Adrenal gland (tissue), 12 donors: ENCODE measurements around the gene CORO6. TPM values are rescaled to one million over a fixed set of nuclear protein-coding genes. Genes with fewer than 3 reads are reported as not detected.
A peak's percentile ranks its signal among the peaks of the same experiment; 100 is the strongest.

Source experiments
- DNase-seq, 7 donors: peaks; one replicate each; pipeline ENCODE4 v3.0.0-alpha.2; 2019 to 2020
- H3K27ac ChIP-seq, 5 donors: fragments of 200-600 bp; sonication (generic) in 4 of 5; 1 replicate in 3 of 5; 2 replicates in 2 of 5; pipeline versions ENCODE4 v1.5.1 to v1.8.0; 2016 to 2020; ENCODE audit warnings: mild to moderate bottlenecking in 1 of 5
- H3K27me3 ChIP-seq: fragments of 200-600 bp; 2 replicates; pipeline ENCODE4 v1.8.0; 2021
- H3K36me3 ChIP-seq, 2 donors: fragments of 200-600 bp; replicated peaks in 1 of 2; 1 replicate in 1 of 2; 2 replicates in 1 of 2; pipeline versions ENCODE4 v1.5.1 to v1.8.0; 2018 to 2022
- H3K4me1 ChIP-seq, 2 donors: fragments of 200-600 bp; replicated peaks in 1 of 2; 1 replicate in 1 of 2; 2 replicates in 1 of 2; pipeline versions ENCODE4 v1.5.1 to v1.8.0; 2018 to 2021
- H3K4me3 ChIP-seq, 4 donors: fragments of 200-600 bp; sonication (generic) in 3 of 4; one replicate each; pipeline ENCODE4 v1.5.1; 2016 to 2018
- H3K9me3 ChIP-seq, 3 donors: fragments of 200-600 bp; sonication (generic) in 1 of 3; replicated peaks in 1 of 3; 1 replicate in 2 of 3; 2 replicates in 1 of 3; pipeline versions ENCODE4 v1.5.1 to v1.8.0; 2016 to 2021
- CTCF ChIP-seq, 6 experiments: fragments of 450-650 bp in 4 of 6; fragments of 200-600 bp in 2 of 6; sonication (generic) in 1 of 6; IDR thresholded peaks; 1 replicate in 5 of 6; 2 replicates in 1 of 6; pipeline versions ENCODE4 v1.5.1 to v1.8.0; 2016 to 2021; ENCODE audit warnings: antibody characterized with exemption in 6 of 6, mild to moderate bottlenecking in 2 of 6, moderate library complexity in 1 of 6
- POLR2A ChIP-seq, 2 donors: fragments of 450-650 bp; IDR thresholded peaks; one replicate each; pipeline ENCODE4 v1.6.1; 2017; ENCODE audit warnings: antibody characterized with exemption in 2 of 2, mild to moderate bottlenecking in 2 of 2, moderate library complexity in 1 of 2
- WGBS, 4 donors: extraction: QIAGEN DNeasy Blood & Tissue Kit in 2 of 4; methylation state at CpG; one replicate each; pipeline versions ENCODE4 v1.1.5 to v1.1.7; 2013 to 2017; 5-methylcytosine and 5-hydroxymethylcytosine counted together
- intact Hi-C, 2 donors: fragments of 100-400 bp; cut with DNase I; formaldehyde crosslinking; loops; one replicate each; pipeline versions ENCODE4 v1.14.1 to v1.15.0; 2022 to 2023
- polyA plus RNA-seq, 3 donors: library from polyadenylated mRNA; stranded (reverse); fragments of 200-250 nt in 2 of 3; fragments of 350-450 nt in 1 of 3; fragmentation: Illumina TruSeq in 1 of 3; extraction: RNeasy Lipid Tissue Mini Kit (QIAGEN cat#74804) in 1 of 3; gene quantifications; one replicate each; pipeline ENCODE4 v1.2.3, GENCODE V29; 2013 to 2014
- total RNA-seq, 9 donors: library from RNA; depleted of rRNA in 4 of 9; stranded (reverse); fragments of >200 nt in 4 of 9; fragments of 120-200 nt in 1 of 9; fragmentation: NEBNext Ultra II Directional in 1 of 9; extraction: Animal tissue kit (Norgen Biotek cat#: 25700) in 1 of 9; gene quantifications; one replicate each; pipeline versions ENCODE4 v1.1.0 to v1.2.4, GENCODE V29; 2013 to 2023
- donor health status: healthy with polysubstance abuse.
- donor health status: Bipolar disorder and iron deficiency.
- donor health status: DM: yes; HTN: yes; CAD: no.
- donor health status: DM: no; HTN: no; CAD: no.
- donor health status: DM: no; HTN: no; CAD: no.
- donor health status: DM: yes; HTN: yes; CAD: no.

The CORO6 gene
- total and polyA plus RNA-seq, 12 donors: 0.44 to 34.0 (median 5.6) TPM

- H3K4me3 ChIP-seq: no peak overlapping the region
- H3K36me3 ChIP-seq: peaks cover 0 to 52% of the 10 kb centered on the region in 2 donors
- 88 to 93% (median 92%) methylated on average over 15 to 28 of the region's 28 CpGs for WGBS, 4 donors
- peak in 1 of 7 donors; percentile 22 for DNase-seq
- H3K4me1 ChIP-seq: peaks cover 14 to 16% of the 10 kb centered on the region in 2 donors
- no peak overlapping the region for H3K27ac ChIP-seq
- intact Hi-C loops: loop anchor here in 1 of 2 donors (5.0 kb wide), 1 partner anchor 37 kb away; no protein-coding TSS in a partner anchor
- TF ChIP-seq POLR2A (IDR thresholded peaks at IDR 0.05) (no peak), CTCF (IDR thresholded peaks at IDR 0.05) (no peak)
- H3K27me3 ChIP-seq: no peaks in the 10 kb centered on the region
- H3K9me3 ChIP-seq: no peaks in the 10 kb centered on the region
These were observed 47.0 kb downstream of the CORO6 start for GRCh38 chr17:29575511-29576213.

GRCh38 chr17:29574732-29575510, 47.8 kb downstream of the CORO6 start:
- H3K4me3 ChIP-seq: no peak overlapping the region
- no peak overlapping the region for H3K27ac ChIP-seq
- H3K36me3 ChIP-seq: peaks cover 0 to 52% of the 10 kb centered on the region in 2 donors
- TF ChIP-seq CTCF (IDR thresholded peaks at IDR 0.05): no peak
- no peak for TF ChIP-seq POLR2A (IDR thresholded peaks at IDR 0.05)
- intact Hi-C loops: loop anchor here in 1 of 2 donors (5.0 kb wide), 1 partner anchor 37 kb away; no protein-coding TSS in a partner anchor
- 89 to 100% (median 92%) methylated on average over 1 to 17 of the region's 17 CpGs for WGBS, 4 donors
- H3K4me1 ChIP-seq: peaks cover 14 to 16% of the 10 kb centered on the region in 2 donors
- no peaks in the 10 kb centered on the region for H3K9me3 ChIP-seq
- peak in 2 of 7 donors; percentile 6 to 21 for DNase-seq
- H3K27me3 ChIP-seq: no peaks in the 10 kb centered on the region

GRCh38 chr17:29573871-29574731, 48.6 kb downstream of the CORO6 start:
- TF ChIP-seq POLR2A (IDR thresholded peaks at IDR 0.05) (no peak), CTCF (IDR thresholded peaks at IDR 0.05) (no peak)
- Histone ChIP-seq H3K27ac (no peak overlapping the region), H3K36me3 (peaks cover 0 to 47% of the 10 kb centered on the region in 2 donors), H3K9me3 (no peaks in the 10 kb centered on the region), H3K27me3 (no peaks in the 10 kb centered on the region), H3K4me1 (peaks cover 18 to 21% of the 10 kb centered on the region in 2 donors), H3K4me3 (no peak overlapping the region)
- intact Hi-C loops: no loop called here
- WGBS, 4 donors: 87 to 96% (median 87%) methylated on average over 12 to 14 of the region's 14 CpGs
- DNase-seq: peak in 1 of 7 donors; percentile 22

- Histone ChIP-seq H3K27me3 (no peaks in the 10 kb centered on the region), H3K36me3 (peaks cover 0 to 47% of the 10 kb centered on the region in 2 donors), H3K27ac (no peak overlapping the region), H3K4me3 (no peak overlapping the region), H3K9me3 (no peaks in the 10 kb centered on the region), H3K4me1 (peaks cover 20 to 24% of the 10 kb centered on the region in 2 donors)
- TF ChIP-seq POLR2A (IDR thresholded peaks at IDR 0.05) (no peak), CTCF (IDR thresholded peaks at IDR 0.05) (no peak)
- peak in 3 of 7 donors; percentile 7 to 18 (median 15) for DNase-seq
- WGBS, 4 donors: 88 to 90% (median 90%) methylated on average over 6 of the region's 6 CpGs
- intact Hi-C loops: no loop called here
These were observed 49.2 kb downstream of the CORO6 start for GRCh38 chr17:29573558-29573869.
